NCI-H460 (cell line): ENCODE data around the gene KDF1. TPM values are rescaled to one million over a fixed set of nuclear protein-coding genes. Genes with fewer than 3 reads are reported as not detected.
"Not testable (repeated sequence)": the region's sequence is repeated elsewhere in the genome, so short reads cannot be mapped to it uniquely, and the experiment has no call there.

ENCODE experiments used
- DNase-seq: peaks from one replicate; pipeline ENCODE4 v3.0.0-alpha.2; 2016; ENCODE audit warnings: low read depth; ENCODE audit errors: extremely low read depth
- total RNA-seq: library from RNA; depleted of rRNA; stranded (reverse); fragments of >200 nt; shearing (Covaris generic); gene quantifications from 2 replicates; pipeline ENCODE4 v1.2.3, GENCODE V29; 2014

Gene KDF1
- total RNA-seq, 1 experiment from 2014 or later = not detected

DNA sequence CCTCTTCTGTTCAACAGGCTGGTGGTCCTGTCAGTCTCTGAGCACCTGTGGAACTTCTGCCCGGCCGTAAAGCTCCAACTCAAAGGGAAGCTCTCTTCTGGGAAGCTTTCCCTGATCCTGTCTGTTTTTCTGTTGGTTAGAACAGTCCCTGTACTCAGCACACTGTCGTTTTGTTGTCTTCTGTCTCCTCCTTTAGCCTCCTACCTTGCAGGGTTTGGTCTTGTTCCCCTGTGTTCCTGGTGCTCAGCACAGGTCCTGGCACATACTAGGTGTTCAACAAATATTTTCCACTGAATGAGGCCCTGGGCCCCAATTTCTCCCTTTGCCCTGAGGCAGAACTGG, 328 bp upstream of the KDF1 start:
- DNase-seq = no peak

DNA sequence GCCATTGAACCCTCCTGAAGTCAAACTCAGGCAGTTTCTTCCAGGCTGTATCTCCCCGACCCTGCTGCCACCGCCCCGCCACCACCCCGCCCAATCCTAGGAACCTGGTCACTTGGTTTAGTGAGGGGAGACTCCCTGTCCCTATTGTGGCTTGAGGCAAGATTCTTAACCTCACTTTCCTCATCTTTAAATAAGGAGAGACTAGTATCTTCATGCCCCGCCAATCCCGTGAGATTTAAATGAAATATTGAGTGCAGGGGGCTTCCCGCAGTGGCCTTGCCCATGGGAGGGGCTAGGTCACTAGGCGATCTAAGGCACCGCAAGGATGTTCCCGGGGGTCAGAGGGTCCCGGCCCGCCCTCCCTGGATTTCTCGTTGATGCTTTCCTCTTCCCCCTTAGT, 998 bp downstream of the KDF1 start:
- DNase-seq = no peak

DNA sequence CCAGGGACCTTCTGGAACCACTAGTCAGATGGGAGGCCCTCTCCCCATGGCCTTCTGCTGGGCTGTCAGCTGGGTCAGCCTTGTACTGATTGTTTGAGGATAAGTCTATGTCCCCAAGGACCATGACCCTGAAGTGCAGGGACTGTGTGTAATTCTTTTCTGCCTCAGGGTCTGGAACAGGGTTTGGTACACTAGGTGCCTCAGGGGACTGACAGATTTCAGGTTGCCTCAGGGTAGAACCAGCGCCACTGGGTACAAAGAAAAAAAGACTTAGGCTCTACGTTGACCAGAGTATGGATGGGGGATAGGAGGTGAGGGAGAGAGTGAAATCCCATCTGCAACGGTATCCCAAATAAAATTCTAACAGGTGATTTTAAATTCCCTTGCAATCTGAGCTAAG, 3.0 kb downstream of the KDF1 start:
- no peak for DNase-seq

DNA sequence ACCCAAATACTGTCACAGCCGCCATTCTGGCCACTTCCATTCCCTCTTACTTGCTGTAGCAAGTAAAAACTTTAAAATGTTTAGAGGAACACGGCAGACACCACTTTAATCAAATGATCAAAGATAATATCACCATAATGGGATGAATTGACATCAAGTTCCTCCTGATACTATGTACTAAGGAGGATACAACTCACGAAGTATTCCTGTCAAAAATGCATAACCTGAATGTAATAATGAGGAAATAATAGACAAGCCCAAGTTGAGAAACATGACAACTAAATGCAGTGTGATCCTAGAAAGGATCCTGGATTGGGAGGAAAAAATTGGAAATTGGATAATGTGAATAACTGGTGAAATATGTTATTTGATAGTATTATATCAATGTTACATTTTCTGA, 3.9 kb downstream of the KDF1 start:
- DNase-seq = no peak

DNA sequence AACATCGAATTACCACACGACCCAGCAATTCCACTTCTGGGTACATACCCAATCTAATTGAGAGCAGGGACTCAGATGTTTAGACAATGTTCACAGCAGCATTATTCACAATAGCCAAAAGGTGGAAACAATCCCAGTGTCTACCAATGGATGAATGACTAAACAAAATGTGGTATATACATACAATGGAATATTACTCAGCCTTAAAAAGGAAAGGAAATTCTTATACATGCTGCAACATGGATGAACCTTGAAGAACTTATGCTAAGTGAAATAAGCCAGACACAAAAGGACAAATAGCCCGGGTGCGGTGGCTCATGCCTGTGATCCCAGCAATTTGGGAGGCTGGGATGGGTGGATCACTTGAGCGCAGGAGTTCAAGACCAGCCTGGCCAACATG, 6.9 kb downstream of the KDF1 start:
- DNase-seq = no peak

DNA sequence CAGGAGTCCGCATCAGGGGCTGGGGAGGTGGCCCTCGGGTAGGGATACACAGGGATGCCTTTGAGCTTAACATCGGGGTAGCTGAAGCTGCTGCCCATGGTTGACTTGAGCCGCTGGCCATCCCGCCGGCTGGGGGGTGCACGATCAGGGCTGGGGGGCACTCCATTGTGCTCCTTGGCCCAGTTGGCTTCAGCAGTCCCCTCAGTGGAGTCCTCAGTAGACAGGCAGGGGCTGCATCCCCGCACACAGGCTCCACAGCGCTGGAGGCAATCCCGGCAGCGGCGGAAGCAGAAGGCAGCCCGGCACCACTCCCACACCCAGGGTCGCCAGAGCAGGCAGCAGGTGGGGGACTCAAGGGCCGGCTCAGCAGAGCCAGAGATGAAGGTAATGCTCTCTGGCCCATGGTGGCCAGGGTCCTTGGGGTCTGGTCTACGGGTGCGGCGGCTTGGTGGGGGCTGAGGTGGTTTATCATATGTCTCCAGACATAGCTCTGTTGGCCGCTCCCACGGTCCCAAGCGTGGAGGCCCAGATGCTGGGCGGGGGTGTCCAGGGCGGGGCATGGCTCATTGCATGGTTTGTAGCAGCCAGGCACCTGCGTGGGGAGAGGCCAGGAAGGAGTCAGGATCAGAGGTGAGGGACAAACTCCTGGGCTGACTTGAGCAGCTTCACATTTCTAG, 8.3 kb downstream of the KDF1 start:
- no peak for DNase-seq

DNA sequence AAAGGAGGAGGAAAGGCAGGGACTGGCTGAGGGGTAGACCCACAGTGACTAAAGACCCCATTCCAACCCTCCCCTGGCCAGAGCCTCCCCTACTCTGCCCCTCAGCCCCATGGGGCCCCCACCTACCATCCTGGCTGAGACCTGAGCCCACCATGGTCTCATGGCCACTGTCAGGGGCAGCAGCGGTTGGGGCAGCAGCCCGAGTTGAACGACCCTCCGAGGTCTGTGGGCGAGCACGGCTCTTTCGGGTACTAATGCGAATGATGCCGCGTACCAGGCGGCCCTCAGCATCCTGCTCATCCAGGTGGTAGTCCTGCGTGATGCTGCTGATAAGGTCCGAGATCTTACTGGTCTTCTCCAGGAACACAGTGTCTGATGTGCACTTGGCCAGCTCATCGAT, 9.1 kb downstream of the KDF1 start:
- no peak for DNase-seq

DNA sequence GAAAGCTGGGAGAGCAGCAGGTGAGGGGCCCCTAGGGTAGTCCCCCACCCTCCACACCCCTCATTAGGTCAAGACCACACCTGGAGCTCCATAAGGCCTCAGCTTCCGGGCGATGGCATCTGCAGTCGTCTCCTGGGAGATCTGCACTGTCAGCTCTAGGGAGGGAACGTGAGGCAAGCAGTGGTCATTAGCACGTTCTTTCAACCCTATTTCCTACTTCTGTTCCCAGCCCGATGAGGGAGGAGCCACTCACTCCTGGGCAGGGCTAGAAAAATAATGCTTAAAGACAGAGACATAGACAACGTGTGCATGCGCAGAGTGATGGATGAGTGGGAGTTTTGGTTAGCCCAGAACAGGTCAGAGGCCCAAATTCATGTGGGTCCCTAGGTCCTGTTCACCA, 9.7 kb downstream of the KDF1 start:
- DNase-seq = no peak

DNA sequence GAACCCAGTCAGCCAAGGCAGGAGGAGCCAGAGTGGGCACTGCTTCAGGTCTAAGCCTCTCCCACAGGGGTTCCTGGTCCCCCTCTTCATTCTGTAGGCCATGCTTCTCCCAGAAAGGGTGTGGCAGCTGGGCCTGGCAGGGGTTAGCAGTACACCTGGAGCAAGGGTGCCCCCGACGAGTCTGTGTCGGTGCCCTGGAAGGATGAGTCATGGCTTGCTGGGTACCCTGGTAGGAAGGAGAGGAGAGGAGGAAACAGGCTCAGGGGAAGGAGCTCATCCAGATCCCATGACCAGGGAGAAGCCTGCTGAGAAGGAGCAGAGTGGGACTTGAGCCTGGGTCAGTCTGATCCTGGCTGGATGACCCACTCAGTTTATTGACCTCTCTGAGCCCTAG, 10.3 kb downstream of the KDF1 start:
- no peak for DNase-seq

DNA sequence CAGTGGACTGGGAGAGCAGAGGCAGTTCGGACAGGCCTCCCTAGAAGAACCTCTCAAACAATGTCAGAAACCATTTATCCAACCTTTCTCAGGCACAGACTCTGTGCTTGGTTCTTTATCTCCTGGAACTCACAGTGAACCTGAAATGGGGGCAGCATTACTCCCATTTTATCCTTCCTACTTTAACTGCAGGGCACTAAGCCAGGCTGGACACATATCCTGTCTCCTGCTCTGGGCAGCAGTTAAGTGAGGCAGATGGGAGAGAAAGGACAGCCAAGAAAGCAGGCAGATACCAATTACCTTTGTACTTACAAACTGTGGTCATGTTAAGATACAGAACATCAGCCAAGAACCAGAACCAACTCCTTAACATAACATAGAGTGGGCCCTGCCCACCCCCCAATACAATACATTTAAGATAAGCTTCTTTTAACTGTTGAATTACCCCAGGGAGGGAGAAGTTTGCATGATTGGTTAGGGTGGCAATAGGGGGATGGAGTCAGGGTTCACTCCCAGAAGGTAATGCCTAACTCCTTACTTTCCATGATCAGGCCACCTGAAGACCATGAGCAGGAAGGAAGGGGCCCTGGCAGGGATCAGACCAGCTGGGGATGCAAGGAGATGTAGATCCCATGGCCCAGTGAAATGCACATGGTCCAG, 10.9 kb downstream of the KDF1 start:
- no peak for DNase-seq

DNA sequence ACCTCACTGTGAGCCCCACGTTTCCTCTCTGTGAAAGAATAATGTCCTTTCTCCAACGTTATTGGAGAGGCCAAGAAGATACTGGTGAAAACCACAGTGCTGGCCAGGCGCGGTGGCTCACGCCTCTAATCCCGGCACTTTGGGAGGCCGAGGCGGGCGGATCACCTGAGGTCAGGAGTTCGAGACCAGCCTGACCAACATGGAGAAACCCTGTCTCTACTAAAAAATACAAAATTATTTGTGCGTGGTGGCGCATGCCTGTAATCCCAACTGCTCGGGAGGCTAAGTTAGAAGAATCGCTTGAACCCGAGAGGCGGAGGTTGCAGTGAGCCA, 11.6 kb downstream of the KDF1 start:
- not testable (repeated sequence) for DNase-seq

DNA sequence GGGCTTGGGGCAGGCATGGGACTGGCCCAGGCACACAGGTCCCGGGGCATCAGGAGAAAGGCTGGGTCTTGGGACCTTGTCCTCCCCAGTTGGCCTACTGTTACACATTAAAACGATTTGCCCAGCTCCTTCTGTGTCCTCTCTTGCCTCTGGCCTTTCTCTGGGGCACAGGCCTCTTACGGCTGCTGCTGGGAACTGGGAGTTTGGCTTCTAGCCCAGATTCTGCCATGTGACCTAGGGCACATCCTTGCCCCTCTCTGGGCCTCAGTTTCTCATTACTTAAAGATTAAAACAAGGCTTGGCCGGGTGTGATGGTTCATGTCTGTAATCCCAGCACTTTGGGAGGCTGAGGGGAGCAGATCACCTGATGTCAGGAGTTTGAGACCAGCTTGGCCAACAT, 14.0 kb downstream of the KDF1 start:
- no peak for DNase-seq

DNA sequence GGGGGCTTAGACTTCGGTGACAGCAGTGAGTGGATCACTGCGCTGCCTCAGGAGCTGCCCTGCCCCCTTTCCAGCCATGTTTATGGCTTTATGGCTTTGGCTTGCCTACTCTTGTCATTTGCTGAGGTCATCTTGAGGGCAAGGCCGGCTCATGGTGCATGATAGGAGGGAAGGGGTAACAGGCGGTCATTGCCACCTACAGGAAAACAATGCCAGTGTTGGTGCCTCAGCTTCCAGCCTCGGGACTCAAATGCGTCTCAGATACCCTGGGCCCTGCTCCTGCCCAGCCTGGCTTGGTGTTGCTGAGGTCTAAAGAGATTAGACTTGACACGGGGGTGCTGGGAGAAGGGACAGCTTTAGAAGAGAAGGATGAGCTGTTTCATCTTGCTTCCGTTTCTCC, 14.5 kb downstream of the KDF1 start:
- DNase-seq = no peak

DNA sequence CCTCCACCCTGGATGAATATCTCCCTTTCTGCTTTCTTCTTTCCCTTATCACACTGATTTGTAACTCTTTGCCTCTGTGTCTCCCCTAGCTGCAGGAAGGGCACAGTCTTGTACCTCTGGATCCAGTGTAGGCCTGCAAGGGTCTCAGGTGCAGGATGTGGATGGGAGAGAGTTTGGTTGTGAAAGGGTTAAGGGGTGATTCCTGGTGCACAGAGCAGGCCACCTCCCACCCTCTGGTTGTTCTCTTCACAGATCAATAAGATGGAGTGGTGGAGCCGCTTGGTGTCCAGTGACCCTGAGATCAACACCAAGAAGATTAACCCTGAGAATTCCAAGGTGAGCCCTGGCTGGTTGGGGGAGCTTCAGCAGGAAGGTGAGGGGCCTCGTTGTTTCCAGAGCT, 15.1 kb downstream of the KDF1 start:
- DNase-seq = no peak

DNA sequence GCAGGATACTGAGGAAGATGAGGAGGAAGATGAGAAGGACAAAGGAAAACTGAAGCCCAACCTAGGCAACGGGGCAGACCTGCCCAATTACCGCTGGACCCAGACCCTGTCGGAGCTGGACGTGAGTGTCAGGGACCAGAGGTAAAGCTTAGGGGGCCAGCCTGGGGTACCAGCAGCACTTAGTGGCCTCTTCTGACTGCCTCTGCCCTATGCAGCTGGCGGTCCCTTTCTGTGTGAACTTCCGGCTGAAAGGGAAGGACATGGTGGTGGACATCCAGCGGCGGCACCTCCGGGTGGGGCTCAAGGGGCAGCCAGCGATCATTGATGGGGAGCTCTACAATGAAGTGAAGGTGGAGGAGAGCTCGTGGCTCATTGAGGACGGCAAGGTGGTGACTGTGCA, 17.6 kb downstream of the KDF1 start:
- DNase-seq = no peak

DNA sequence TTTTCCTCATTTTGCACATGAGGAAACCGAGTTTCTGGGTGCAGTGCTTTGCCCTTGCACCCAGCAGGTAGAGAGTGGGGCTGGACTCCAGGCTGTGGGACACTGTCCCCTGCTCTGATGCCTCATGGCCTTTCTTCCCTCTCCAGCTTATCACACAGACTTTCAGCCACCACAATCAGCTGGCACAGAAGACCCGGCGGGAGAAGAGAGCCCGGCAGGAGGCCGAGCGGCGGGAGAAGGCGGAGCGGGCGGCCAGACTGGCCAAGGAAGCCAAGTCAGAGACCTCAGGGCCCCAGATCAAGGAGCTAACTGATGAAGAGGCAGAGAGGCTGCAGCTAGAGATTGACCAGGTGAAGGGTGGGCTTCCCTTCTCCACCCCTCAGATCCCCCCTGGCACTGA, 19.0 kb downstream of the KDF1 start:
- no peak for DNase-seq

DNA sequence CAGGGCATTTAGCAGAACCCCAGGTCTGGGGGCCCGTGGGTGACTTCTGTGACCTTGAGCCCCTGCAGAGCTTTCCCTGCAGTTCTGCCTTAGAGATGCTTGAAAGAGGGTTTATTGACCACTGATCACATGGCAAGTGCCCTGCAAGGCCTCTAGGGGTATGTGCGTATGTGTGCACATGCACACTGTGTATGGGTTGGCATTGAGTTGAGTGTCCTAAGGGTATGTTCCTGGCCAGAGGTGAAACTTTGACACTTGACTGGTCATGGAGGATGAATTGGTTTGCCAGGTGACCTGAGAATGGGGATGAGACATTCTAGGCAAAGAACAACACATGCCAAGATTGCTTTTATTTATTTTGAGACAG, 21.6 kb downstream of the KDF1 start:
- DNase-seq = no peak

DNA sequence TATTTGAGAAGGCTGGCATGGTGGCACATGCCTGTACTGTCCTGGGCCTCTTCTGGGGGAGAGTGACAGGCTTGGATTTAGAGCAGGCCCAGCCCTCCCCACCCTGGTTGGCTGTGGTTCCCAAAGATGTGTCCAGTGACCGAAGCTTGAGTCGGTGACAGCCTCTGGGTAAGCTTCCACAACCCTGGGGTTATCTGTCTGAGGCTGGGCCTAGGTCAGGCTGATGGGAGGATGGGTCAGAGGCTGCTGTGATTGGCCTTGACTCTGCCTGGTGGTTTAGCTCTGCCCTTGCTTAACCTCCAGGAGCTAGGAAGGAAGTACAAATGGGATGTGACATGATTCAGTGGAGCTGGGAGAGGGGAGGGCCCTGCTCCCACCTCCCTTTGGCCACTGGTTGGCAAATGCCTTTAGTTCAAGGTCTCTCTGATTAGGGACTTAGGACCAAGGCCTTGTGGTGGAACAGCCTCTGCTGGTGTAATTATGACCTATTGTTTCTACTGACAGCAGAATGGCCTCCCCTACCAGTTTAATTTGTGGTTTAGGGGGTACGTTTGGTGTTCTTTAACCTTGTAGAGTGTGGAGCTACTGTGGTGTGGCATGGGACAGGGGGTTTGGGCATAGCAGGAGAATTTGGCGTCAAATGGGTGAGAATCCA, 22.1 kb downstream of the KDF1 start:
- DNase-seq = no peak

DNA sequence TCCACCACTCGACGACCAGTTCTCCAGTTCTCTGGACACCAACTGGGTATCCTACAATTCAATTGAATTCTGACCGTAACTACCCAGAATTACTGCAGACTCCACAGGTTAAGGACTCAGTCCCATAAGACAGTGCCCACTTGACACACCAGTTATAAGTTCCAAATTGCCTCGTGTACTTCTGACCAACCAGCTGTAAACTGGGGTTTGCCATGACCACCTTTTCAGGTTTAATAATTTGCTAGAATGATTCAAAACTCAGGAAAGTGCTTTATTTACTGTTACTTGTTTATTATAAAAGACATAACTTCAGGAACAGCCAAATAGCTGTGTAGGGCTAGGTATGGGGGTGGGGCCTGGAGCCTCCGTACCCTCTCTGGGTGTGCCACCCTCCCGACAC, 23.4 kb downstream of the KDF1 start:
- DNase-seq = no peak

DNA sequence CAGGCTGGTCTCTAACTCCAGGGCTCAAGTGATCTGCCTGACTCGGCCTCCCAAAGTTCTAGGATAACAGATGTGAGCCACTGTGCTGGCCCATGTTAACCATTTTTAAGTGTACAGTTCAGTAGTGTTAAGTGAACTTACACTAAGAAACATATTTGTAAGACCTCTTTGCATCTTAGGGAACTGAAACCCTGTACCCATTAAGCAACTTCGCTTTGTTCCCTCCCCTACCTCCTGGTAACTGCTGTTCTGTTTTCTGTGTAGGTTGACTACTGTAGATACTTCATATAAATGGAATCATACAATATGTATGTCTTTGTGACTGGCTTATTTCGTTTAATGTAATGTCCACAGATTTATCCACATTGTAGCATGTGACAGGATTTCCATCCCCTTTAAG, 27.7 kb downstream of the KDF1 start:
- DNase-seq = no peak

DNA sequence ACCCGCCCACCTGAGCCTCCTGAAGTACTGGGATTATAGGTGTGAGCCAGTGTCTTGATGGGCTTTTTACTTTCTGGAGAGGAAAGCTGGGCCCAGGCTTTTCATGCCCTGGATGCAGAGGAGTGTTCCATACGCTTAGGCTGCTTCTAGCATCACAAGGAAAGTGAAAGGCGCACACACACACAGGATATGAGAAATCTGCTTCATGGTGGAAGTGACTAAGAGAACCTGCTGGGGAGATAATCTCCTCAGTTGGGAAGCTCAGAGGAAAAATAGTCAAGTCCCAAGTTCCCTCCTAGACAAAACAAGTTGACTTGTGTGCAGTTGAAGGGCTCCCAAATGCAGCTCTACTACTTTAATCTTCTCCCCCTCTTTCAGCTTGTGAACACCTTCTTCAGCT, 36.6 kb downstream of the KDF1 start:
- DNase-seq = no peak

DNA sequence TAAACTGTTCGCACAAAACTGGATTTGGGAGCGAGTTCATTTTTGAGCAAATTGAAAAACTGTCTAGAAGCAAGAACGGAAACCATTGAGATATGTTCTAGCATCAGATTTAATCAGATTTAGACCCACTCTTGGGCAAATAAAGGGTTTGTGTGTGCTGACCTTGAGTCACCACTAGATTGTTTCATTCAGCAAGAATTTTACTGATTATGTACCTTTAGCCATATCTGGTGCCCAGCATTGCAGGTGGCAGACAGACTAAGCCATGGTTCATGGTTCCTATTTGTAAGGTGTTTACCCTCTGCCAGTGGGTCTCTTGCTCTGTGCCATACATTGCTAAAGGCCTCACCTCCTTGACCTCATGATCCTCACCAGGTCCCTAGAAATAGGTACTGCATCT, 37.4 kb downstream of the KDF1 start:
- no peak for DNase-seq

DNA sequence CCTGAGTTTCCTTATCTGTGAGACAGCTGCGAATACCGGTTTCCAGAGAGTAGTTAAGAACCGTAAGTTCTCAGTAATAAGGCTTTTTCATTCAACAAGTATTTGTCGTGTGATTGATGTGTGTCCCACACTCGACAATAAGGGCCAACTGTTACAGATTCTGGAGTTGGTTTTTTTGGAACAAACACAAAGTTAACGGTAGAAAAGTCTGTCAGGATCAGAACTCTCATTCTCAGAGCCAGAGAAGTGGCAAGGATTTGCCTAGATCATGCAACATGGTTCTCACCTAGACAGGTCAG, 37.9 kb downstream of the KDF1 start:
- no peak for DNase-seq
